ENCODE measurements around the gene DRC7.
A peak's percentile ranks its signal among the peaks of the same experiment; 100 is the strongest.

DNA sequence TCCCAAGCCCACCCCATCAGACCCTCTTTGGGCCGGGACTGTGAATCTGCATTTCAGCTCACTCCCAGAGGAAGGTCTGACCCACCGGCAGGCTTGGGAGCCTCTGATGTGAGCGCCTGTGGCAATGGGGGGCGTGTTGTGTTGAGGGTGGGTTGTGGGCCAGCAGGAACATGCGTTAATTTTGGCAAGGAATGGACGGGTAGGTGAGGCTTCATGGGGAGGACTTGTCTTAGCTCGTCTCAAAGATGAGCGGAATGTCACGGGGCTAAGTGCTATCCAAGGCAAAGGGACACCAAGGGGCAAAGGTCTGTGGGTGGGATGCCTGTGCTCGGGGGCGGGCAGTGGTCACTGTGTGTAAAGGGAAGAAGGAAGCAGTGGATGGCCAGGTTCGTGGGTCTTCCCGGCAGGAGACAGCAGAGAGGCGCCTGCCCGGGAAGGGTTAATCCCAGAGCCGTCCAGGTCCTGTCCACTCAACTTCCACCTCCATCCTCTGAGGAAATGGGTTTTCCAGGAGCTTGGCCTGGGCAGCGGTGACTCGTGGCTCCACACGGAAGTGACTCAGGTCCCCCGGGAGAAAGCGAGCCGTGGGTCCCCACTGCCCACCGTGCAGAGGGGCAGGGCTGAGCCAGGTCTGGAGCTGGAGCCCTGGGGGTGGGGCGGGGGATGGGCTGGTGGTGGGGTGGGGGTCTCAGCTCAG lies 48.8 kb upstream of the DRC7 start:
- TF ChIP-seq POLR2A (IDR thresholded peaks at IDR 0.05) (no peak), CTCF (IDR thresholded peaks at IDR 0.05 in 8 of 11, conservative IDR thresholded peaks at IDR 0.05 in 3 of 11) (no peak), POLR2AphosphoS5 (IDR thresholded peaks at IDR 0.05) (peak; percentile 25 to 44 (median 39))

All from spleen (tissue), 7 donors.